ENCODE data around the gene PRDM2.

DNA sequence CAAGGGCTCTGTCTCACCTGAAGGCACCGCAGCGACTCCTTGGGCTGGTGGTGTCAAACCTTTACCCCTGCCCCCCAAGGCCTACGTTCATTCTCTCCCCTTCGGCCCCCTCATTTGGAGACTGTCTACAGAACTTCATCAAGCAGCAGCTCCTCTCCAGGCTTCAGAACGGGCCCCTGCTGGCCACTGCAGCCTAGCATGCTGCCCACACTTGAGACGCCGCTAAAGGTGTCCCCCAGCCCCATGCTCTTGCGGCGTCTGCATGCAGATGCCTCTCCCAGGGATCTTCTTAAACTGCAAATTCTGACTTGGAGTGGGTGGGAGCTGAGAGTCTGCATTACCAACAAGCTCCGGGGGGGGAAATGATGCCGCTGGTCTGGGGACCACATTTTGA is 104.2 kb downstream of the PRDM2 start:
- no peak for TF ChIP-seq YY1 (IDR thresholded peaks at IDR 0.05; ENCODE audit: insufficient read depth, insufficient read length)
- no peak for TF ChIP-seq ZNF274 (IDR thresholded peaks at IDR 0.05; ENCODE audit: low read depth, low read length)
- TF ChIP-seq SUZ12 (IDR thresholded peaks at IDR 0.05; ENCODE audit: extremely low read depth, insufficient read depth, insufficient read length) = no peak

Data from NT2/D1 (cell line).